ENCODE measurements around the gene STXBP5.

GRCh38 chr6:147222160-147222838 is 18.1 kb downstream of the STXBP5 start:
- TF ChIP-seq CTCF (IDR thresholded peaks at IDR 0.05) (peak; percentile 8 to 48 (median 41)), POLR2A (IDR thresholded peaks at IDR 0.05) (no peak)
